Activated CD4-positive, alpha-beta T cell treated with anti-CD3 and anti-CD28 coated beads for 24 hours (primary cell): ENCODE data around the gene TUBD1.
A peak's percentile ranks its signal among the peaks of the same experiment; 100 is the strongest.
"Not testable (repeated sequence)": the region's sequence is repeated elsewhere in the genome, so short reads cannot be mapped to it uniquely, and the experiment has no call there.

Experiments
- DNase-seq, 2 donors: peaks; one replicate each; pipeline ENCODE4 v3.0.0-alpha.2; 2020; ENCODE audit warnings: low read depth in 2 of 2

Gene TUBD1

DNA sequence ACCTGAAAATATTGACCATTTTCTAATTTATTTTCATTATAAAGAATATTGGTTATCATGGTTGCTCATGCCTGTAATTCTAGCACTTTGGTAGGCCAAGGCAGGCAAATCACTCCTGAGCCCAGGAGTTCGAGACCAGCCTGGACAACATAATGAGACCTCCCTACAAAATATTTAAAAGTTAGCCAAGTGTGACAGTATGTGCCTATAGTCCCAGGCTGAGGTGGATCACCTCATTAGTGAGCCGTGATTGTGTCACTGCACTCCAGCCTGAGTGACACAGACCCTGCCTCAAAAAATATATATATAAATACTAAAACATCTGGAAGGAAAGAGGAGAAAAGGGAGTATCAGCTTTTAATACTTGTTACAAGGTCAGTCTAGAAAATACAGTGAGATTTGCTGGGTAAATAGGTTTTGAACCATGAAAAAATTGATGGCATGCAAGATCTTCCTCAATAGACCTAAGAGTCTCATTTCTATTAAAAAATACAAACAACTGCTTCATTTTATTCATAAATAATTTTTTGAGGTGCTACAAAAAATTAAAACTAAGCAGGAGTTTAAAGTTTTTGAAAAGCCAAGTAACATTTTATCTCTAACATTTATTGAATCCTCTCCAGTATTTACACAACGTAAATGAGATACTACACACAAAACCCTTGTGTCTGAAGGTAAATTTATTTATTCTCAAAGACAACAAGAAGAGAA, 47.7 kb downstream of the TUBD1 start:
- DNase-seq = no peak

DNA sequence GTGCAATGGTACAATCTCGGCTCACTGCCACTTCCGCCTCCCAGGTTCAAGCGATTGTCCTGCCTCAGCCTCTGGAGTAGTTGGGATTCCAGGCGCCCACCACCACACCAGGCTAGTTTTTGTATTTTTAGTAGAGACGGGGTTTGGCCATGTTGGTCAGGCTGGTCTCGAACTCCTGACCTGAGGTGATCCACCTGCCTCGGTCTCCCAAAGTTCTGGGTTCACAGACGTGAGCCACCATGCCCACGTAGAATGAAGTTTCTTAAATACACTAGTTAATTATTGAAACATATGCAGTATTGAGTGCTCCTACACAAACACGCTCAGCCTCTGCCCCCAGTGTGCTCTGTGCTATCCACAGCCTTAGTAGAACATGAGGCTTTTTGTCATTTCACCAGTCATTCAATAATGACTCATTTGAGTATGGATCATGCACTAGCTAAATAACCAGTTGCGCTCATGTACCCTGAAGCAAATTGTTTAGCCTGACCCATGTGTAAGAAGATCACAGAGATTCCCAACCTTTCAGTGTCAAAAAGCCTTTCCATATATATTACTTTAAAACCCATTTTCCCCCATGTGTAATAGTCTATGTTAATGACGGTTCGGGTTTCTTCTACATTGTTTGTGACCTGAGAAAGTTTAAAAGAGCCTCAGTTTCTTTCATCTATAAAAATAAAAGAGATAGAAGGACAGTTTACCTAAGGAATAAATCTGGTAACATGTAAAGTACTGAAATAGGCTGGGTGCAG, 49.7 kb downstream of the TUBD1 start:
- peak in 1 of 2 donors; percentile 67 for DNase-seq

DNA sequence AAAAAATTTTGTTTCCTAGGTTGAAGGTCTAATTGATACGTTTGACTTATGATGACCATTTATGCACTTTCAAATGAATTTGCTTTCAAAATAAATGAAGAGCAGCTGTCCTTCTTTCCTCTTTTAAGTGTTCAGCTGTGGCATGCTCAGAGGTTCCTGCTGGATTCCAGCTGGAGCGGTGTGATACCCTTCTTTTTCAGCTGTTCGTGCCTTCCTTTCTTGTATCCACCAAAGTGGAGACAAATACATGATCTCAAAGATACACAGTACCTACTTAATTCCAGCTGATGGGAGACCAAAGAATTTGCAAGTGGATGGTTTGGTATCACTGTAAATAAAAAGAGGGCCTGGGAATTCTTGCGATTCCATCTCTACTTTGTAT, 50.9 kb downstream of the TUBD1 start:
- DNase-seq = not testable (repeated sequence)

DNA sequence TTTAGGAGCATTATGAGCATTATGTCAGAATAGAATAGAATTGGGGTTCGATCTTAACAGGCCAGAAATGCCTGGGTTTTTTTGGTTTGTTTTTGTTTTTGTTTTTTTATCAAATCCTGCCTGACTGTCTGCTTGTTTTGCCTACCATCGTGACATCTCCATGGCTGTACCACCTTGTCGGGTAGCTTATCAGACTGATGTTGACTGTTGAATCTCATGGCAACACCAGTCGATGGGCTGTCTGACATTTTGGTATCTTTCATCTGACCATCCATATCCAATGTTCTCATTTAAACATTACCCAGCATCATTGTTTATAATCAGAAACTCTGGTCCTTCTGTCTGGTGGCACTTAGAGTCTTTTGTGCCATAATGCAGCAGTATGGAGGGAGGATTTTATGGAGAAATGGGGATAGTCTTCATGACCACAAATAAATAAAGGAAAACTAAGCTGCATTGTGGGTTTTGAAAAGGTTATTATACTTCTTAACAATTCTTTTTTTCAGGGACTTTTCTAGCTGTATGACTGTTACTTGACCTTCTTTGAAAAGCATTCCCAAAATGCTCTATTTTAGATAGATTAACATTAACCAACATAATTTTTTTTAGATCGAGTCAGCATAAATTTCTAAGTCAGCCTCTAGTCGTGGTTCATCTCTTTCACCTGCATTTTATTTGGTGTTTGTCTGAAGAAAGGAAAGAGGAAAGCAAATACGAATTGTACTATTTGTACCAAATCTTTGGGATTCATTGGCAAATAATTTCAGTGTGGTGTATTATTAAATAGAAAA, 51.5 kb downstream of the TUBD1 start:
- DNase-seq = not testable (repeated sequence)

DNA sequence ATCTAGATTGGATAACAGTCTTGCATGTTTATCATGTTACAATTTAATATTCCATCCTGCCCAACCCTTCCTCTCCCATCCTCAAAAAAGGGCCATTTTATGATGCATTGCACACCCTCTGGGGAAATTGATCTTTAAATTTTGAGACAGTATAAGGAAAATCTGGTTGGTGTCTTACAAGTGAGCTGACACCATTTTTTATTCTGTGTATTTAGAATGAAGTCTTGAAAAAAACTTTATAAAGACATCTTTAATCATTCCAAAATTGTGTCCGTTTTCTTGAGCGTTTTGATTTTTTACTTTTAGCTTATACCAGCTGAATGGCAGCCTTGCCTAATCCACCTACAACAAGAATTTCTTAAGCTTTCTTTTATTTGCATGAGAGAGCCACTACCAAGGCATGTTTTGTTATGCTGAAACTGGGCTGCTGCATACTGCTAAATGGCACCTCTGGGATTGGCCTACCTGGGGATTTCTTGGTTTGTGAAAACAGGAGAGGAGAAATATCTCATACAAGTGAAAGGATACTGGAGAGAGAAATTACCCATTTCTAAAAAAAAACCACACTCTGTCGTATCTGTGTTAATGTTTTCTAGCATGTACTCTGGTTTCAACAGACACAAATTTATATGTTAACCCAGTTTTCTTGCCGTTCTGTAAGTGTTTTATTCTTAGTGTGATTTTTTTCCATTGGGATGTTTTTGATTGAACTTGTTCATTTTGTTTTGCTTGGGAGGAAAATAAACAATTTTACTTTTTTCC, 52.2 kb downstream of the TUBD1 start:
- DNase-seq = no peak

DNA sequence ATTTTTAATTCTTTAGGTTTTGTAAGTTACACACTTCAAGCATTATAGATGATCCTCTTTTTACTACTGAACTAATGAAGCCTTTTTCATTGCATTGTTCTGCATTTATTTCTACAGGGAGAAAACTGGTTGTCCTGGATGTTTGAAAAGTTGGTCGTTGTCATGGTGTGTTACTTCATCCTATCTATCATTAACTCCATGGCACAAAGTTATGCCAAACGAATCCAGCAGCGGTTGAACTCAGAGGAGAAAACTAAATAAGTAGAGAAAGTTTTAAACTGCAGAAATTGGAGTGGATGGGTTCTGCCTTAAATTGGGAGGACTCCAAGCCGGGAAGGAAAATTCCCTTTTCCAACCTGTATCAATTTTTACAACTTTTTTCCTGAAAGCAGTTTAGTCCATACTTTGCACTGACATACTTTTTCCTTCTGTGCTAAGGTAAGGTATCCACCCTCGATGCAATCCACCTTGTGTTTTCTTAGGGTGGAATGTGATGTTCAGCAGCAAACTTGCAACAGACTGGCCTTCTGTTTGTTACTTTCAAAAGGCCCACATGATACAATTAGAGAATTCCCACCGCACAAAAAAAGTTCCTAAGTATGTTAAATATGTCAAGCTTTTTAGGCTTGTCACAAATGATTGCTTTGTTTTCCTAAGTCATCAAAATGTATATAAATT, 53.0 kb downstream of the TUBD1 start:
- DNase-seq = no peak

DNA sequence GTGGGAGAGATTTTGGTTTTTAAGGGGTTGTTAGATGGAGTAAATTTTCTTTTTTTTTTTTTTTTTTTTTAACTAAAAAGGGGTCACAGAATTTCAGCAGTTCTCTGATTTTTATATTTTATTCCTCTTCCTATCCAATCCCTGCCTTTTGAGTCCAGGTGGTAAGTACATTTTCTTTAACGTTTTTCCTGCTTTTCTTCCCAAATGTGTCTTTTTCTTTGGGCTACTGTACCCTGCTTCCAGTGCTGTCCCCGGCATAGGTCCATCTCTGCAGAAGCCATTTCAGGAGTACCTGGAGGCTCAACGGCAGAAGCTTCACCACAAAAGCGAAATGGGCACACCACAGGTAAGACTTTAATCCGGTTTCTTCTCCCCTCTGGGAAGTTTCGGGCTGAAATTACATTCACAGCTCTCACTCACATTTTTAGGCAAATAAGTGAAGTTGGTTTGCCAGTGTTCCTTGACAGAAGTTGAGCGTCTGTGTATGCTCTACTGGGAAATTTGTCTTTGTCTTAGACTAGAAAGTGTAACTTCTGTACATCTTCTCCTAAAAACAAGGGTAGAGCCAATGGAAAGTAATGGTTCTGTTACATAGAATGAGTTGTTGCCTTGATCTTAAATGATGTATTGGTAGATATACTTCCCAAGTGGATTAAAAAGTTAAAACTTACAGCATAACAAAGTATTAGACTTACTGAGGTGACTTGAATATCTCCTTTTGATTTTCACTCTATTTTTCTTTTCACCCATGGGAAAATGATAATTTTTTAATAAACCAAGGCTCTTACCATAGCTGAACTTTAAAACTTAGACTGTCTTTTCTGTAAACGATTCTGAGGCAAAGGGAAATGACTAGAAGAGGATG, 54.5 kb downstream of the TUBD1 start:
- DNase-seq = no peak

DNA sequence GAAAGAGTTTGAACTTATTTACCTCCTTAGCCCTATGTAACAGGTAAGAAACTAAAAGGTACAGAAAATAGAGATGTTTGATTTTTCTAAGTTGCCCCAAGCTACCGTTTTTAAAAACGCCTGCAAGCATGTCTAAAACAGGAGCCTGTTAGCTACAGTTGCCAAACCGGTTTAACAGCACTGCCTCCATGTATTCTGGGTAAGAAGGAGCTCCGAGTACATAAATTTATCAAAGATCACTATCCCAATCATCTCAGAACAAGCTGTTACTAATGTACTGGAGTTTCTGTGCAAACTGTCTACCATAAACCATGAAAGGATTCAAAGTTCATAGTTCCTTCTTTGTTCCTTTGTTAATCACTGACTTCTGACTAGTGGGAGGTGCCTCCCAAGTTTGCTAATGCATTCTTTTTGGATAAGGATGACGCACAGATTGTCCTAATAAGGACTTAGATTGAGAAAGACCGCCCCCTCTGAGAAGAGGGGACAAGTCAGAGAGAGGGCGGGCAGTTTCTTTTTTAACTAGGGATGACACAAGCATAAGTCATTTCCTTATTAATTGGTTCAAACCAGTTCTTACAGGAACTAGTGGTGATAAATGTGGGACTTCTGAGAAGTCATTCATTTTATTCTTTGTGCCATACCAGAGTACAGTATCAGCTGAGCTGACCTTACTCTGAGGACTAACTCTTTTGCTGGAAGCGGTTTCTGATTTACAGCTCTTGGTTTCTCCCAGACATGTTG, 55.3 kb downstream of the TUBD1 start:
- DNase-seq = no peak

DNA sequence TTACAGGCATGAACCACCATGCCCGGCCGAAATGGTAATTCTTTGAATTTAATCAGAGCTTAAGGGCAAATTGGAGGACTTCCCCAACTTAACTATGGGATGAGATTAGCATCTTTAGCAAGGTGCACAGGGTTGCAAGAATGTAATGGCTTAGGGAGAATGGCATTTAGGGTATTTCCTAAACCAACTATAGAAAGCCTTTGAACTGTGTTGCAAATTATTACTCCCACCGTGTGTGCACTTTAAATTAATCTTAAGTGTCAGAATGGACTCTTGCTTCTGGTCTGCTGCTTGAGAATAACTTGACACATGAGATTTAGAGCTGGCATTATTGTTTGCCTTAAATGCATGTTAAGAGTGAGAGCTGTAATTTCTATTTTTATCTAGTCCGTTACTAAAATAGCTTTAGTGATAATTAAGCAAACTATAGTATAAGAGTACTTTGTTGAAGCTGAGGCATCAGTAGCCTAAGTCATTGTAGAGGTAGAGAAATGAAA, 59.8 kb downstream of the TUBD1 start:
- no peak for DNase-seq

DNA sequence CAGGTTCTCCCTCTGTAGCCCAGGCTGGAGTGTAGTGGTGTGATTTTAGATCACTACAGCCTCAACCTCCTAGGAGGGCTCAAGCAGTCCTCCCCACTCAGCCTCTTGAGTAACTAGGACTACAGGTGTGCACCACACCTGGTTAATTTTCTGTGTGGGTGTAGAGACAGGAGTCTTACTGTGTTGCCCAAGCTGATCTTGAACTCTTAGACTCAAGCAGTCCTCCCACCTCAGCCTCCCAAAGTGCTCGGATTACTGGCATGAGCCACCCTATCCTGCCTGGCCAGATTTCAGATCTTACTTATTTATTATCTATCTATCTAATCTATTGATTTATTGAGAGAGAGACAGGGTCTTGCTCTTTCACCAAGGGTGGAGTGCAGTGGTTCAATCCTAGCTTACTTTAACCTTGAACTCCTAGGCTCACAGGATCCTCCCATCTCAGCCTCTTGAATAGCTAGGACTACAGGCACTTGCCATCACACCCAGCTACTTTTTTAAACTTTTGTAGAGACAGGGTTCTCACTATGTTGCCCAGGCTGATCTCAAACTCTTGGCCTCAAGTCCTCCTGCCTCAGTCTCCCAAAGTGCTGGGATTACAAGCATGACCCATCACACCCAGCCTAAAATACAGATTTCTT, 61.8 kb downstream of the TUBD1 start:
- no peak for DNase-seq

DNA sequence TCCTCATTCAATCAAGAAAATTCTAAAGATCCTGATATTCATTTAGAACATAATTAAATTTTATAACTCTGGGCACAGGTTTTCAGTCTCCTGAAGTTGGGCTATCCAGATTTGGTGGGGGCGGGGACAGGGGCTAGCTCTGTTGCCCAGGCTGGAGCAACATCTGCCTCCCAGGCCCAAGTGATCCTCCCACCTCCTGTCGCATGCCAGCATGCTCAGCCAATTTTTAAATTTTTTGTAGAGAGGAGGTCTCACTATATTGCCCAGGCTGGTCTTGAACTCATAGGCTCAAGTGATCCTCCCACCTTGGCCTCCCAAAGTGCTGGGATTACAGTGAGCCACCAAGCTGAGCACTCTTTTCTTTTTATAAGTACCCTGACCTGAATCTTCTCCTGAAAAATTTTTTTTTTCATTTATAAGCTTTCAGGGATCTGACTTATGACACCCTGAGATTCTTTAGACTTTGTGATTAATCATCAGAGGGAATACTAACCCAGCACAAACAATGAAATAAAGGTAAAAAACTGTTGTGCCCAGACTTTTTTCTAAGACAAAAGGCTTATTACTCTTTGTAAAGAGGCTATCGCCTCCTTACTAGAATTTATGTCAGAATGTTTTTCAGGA, 62.6 kb downstream of the TUBD1 start:
- no peak for DNase-seq

DNA sequence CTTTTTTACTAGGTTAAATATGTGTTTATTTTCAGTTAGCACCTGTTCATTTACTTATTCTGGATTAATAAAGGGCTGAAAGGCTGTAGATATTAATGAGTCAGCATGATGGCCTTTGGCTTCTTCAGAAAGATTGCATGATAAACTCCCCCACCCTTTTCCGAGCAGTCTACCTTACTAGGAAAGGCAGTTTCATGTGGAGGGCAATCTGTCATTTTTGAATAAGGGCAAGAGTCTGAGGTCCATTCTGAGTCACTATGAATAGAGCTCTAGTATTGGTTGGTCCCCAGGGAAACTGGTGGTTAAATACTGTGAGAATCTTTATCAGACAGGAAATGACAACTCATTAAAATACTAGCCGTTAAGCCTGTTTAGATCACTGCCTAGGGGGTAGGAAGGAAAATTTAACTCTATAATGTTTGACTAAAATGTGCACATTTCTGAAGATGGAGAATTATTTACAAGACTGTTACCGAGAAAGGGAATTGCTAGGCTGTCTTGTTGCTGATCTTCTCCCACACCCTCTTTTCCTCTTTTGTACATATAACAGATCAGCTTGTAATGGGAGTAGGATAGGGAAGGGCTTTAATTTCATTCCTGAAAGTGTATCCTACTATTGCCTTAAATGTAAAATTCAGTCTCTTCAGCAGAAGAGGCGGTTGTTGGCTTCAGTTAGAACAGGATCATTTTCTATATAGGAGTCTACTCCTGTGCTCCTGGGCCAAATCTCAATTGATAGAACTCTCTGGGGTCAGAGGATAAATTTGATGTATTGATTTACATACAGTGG, 63.3 kb downstream of the TUBD1 start:
- no peak for DNase-seq

DNA sequence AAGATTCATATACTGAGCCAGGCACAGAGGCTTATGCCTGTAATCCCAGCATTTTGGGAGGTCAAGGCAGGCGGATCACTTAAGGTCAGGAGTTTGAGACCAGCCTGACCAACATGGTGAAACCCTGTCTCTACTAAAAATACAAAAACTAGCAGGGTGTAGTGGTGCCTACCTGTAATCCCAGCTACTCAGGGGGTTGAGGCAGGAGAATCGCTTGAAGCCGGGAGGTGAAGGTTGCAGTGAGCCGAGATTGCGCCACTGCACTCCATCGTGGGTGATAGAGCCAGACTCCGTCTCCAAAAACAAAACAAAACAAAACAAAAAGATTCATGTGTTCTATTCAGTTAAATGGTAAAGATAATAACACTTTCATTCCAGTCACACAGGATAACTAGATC, 63.9 kb downstream of the TUBD1 start:
- not testable (repeated sequence) for DNase-seq

DNA sequence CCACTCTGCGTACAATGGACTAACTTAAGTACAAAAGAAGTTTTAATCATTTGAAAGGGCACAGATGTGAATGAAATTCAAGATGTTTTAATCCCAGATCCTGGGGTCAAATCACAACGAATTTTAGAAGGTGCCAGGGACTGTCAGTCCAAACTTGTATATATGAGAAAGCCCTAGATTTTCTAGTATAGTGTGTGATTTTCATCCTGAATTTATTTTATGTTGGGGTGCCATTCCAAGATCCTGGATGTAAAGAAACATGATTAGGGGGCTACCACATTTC, 64.3 kb downstream of the TUBD1 start:
- DNase-seq = no peak

DNA sequence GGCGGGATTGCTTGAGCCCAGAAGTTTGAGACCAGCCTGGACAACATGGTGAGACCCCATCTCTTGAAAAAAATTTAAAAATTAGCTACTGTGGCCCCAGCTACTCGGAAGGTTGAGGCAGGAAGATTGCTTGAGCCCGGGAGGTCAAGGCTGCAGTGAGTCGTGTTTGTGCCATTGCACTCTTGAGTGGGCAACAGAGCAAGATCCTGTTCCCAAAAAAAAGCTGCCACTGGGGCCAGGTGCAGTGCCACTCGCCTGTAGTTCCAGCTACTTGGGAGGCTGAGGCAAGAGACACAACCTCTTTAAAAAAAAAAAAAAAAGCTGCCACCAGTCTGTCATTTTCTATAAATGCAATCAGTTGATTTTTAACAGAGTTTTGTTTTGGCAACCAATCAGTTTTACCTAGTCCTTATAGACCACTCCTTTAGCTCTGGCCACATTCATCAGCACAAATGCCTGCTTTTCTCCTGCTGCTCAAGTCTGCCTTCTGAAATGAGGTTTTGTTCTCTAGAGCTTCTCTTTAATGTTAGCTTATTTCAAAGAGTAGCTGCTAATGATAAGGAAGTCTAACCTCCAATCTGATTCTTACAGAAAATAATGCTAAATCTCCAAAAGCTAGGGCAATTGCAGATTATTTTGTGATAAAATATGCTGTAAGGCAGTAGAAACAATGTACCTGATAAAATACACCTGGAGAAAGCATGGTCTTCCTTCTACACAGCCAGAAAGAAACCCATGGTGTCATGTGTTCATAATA, 64.8 kb downstream of the TUBD1 start:
- DNase-seq = no peak

DNA sequence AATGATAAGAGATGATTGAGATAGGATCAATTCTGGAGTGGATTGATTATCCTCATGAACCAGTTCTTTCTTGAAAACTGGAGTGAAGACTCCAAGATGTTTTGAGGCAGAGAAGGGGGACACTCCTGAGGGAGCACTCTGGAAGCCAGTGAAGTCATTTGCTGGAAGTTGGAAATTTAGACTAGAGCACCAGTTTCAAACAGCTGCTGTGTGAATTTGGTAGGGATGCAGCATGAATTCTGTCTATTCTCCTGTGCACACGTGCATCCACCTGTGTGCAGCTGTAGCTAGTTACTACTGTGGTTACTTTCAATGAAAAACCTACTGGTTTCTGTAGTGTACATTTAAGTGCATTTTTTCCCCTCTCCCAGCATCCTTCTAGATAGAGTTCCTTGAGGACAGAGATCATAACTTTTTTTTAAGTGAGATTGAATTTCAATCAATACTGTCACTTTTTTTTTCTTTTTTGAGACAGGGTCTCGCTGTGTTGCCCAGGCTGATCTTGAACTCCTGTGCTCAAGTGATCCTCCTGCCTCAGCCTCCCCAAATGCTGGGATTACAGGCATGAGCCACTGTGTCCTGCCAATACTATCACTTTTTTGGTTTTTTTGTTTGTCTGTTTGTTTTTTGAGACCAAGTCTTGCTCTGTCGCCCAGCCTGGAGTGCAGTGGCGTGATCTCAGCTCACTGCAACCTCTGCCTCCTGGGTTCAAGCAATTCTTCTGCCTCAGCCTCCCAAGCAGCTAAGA, 65.9 kb downstream of the TUBD1 start:
- no peak for DNase-seq
